CD14-positive monocyte (primary cell): ENCODE measurements around the gene GALNT10. TPM values are rescaled to one million over a fixed set of nuclear protein-coding genes. Genes with fewer than 3 reads are reported as not detected.

Experiments used
- DNase-seq, 3 donors: peaks; one replicate each; pipeline ENCODE4 v3.0.0-alpha.2; 2011 to 2022
- H2AFZ ChIP-seq: 2 replicates; pipeline ENCODE4 v1.6.0; 2012; ENCODE audit warnings: mild to moderate bottlenecking, low read depth, low read length, inconsistent platforms; ENCODE audit not compliant: insufficient read depth, poor library complexity, severe bottlenecking
- H3K27ac ChIP-seq, 2 donors: 1 replicate in 1 of 2; 2 replicates in 1 of 2; pipeline ENCODE4 v1.5.1; 2012 to 2013; ENCODE audit warnings: low read length in 2 of 2, control low read depth in 1 of 2, inconsistent platforms in 1 of 2, low read depth in 1 of 2, mild to moderate bottlenecking in 1 of 2
- H3K27me3 ChIP-seq, 2 donors: one replicate each; pipeline versions ENCODE4 v1.6.0 to v1.6.1; 2011 to 2013; ENCODE audit warnings: low read length in 2 of 2; ENCODE audit not compliant: control insufficient read depth in 2 of 2, insufficient read depth in 2 of 2
- H3K36me3 ChIP-seq, 2 donors: replicated peaks in 1 of 2; 1 replicate in 1 of 2; 2 replicates in 1 of 2; pipeline versions ENCODE4 v1.5.1 to v1.6.1; 2012 to 2013; ENCODE audit warnings: low read length in 2 of 2, control low read depth in 1 of 2, inconsistent platforms in 1 of 2, mild to moderate bottlenecking in 1 of 2; ENCODE audit not compliant: insufficient read depth in 2 of 2, control insufficient read depth in 1 of 2
- H3K4me1 ChIP-seq, 2 donors: 1 replicate in 1 of 2; 2 replicates in 1 of 2; pipeline versions ENCODE4 v1.5.1 to v1.6.1; 2012 to 2013; ENCODE audit warnings: low read length in 2 of 2, control low read depth in 1 of 2, inconsistent platforms in 1 of 2, mild to moderate bottlenecking in 1 of 2, moderate library complexity in 1 of 2; ENCODE audit not compliant: insufficient read depth in 2 of 2, control insufficient read depth in 1 of 2
- H3K4me2 ChIP-seq: replicated peaks from 2 replicates; pipeline ENCODE3; 2012; ENCODE audit warnings: low read length, moderate library complexity, mild to moderate bottlenecking; ENCODE audit not compliant: poor library complexity, severe bottlenecking; ENCODE audit errors: extremely low read depth
- H3K4me3 ChIP-seq, 3 experiments: fragments of 200-600 bp in 1 of 3; sonication (generic) in 1 of 3; replicated peaks in 1 of 3; 1 replicate in 2 of 3; 2 replicates in 1 of 3; pipeline ENCODE4 v1.5.1; 2011 to 2013; ENCODE audit warnings: low read length in 3 of 3, mild to moderate bottlenecking in 3 of 3, control low read depth in 2 of 3, low read depth in 2 of 3, inconsistent platforms in 1 of 3, moderate library complexity in 1 of 3
- H3K79me2 ChIP-seq: 2 replicates; pipeline ENCODE4 v1.6.0; 2012; ENCODE audit warnings: mild to moderate bottlenecking, control low read depth, inconsistent platforms, low read length, moderate library complexity; ENCODE audit not compliant: insufficient read depth
- H3K9ac ChIP-seq: 2 replicates; pipeline ENCODE4 v1.6.0; 2017; ENCODE audit warnings: low read length, mild to moderate bottlenecking; ENCODE audit not compliant: insufficient read depth, poor library complexity, severe bottlenecking
- H3K9me3 ChIP-seq, 2 donors: replicated peaks in 1 of 2; 1 replicate in 1 of 2; 2 replicates in 1 of 2; pipeline versions ENCODE4 v1.5.1 to v1.6.1; 2012 to 2013; ENCODE audit warnings: low read length in 2 of 2, control low read depth in 1 of 2; ENCODE audit not compliant: control insufficient read depth in 1 of 2, insufficient read depth in 1 of 2
- H4K20me1 ChIP-seq: 2 replicates; pipeline ENCODE4 v1.6.0; 2012; ENCODE audit warnings: mild to moderate bottlenecking, low read length, control low read depth, moderate library complexity; ENCODE audit not compliant: insufficient read depth
- H3K27ac Mint-ChIP-seq, 7 donors: one replicate each; pipeline ENCODE4 v1.8.0; 2020; ENCODE audit warnings: mild to moderate bottlenecking in 7 of 7, mixed read lengths in 7 of 7, moderate library complexity in 6 of 7, inconsistent platforms in 2 of 7
- H3K27me3 Mint-ChIP-seq, 3 donors: one replicate each; pipeline ENCODE4 v1.8.0; 2021 to 2022; ENCODE audit warnings: low read depth in 3 of 3, mild to moderate bottlenecking in 3 of 3, mixed read lengths in 3 of 3, moderate library complexity in 3 of 3, inconsistent platforms in 1 of 3
- H3K36me3 Mint-ChIP-seq, 2 donors: one replicate each; pipeline ENCODE4 v1.8.0; 2020; ENCODE audit warnings: mixed read lengths in 2 of 2, inconsistent platforms in 1 of 2, mild to moderate bottlenecking in 1 of 2
- H3K4me1 Mint-ChIP-seq: one replicate; pipeline ENCODE4 v1.8.0; 2020; ENCODE audit warnings: mild to moderate bottlenecking, mixed read lengths
- H3K4me3 Mint-ChIP-seq, 2 donors: one replicate each; pipeline ENCODE4 v1.8.0; 2020; ENCODE audit warnings: mild to moderate bottlenecking in 2 of 2, mixed read lengths in 2 of 2, moderate library complexity in 1 of 2
- H3K9me3 Mint-ChIP-seq, 7 donors: one replicate each; pipeline ENCODE4 v1.8.0; 2020 to 2022; ENCODE audit warnings: mixed read lengths in 7 of 7, mild to moderate bottlenecking in 6 of 7, moderate library complexity in 6 of 7, inconsistent platforms in 2 of 7
- WGBS: methylation state at CpG from one replicate; pipeline ENCODE4 v1.1.5; 2013; ENCODE audit warnings: missing lambda C conversion rate; ENCODE audit not compliant: insufficient coverage; 5-methylcytosine and 5-hydroxymethylcytosine counted together
- intact Hi-C, 2 donors: fragments of 100-400 bp; cut with micrococcal nuclease; formaldehyde crosslinking; loops; one replicate each; pipeline versions ENCODE4 v1.15.0 to v1.15.1; 2023
- polyA plus RNA-seq, 3 donors: library from polyadenylated mRNA; depleted of rRNA in 1 of 3; unstranded in 2 of 3; stranded (reverse) in 1 of 3; fragments of 300-500 nt in 2 of 3; fragments of >200 nt in 1 of 3; fragmentation: Illumina TruSeq in 2 of 3; gene quantifications; 1 replicate in 2 of 3; 2 replicates in 1 of 3; pipeline ENCODE4 v1.2.3, GENCODE V29; 2012 to 2021
- TF ChIP-seq, protein P1 (sequence below): fragments of 200-600 bp; IDR thresholded peaks from one replicate; pipeline ENCODE4 v1.8.0; 2022; ENCODE audit warnings: antibody characterized with exemption, mild to moderate bottlenecking

GALNT10 gene
- polyA plus RNA-seq, 3 donors, result 6.2 to 11.6 (median 7.3) TPM

- Mint-ChIP-seq H3K9me3 (no peaks in the 10 kb centered on the region), H3K27me3 (no peaks in the 10 kb centered on the region), H3K27ac (no peak overlapping the region), H3K4me3 (no peak overlapping the region), H3K4me1 (peaks cover 25% of the 10 kb centered on the region), H3K36me3 (peaks cover 0 to 6% of the 10 kb centered on the region in 2 donors)
- no peak overlapping the region for H3K4me3 ChIP-seq
- intact Hi-C loops, result no loop called here
- H3K27me3 ChIP-seq, result no peaks in the 10 kb centered on the region
- TF ChIP-seq, protein P1, sequence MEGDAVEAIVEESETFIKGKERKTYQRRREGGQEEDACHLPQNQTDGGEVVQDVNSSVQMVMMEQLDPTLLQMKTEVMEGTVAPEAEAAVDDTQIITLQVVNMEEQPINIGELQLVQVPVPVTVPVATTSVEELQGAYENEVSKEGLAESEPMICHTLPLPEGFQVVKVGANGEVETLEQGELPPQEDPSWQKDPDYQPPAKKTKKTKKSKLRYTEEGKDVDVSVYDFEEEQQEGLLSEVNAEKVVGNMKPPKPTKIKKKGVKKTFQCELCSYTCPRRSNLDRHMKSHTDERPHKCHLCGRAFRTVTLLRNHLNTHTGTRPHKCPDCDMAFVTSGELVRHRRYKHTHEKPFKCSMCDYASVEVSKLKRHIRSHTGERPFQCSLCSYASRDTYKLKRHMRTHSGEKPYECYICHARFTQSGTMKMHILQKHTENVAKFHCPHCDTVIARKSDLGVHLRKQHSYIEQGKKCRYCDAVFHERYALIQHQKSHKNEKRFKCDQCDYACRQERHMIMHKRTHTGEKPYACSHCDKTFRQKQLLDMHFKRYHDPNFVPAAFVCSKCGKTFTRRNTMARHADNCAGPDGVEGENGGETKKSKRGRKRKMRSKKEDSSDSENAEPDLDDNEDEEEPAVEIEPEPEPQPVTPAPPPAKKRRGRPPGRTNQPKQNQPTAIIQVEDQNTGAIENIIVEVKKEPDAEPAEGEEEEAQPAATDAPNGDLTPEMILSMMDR, result no peak
- peaks cover 13 to 26% of the 10 kb centered on the region in 2 donors for H3K4me1 ChIP-seq
- WGBS, result 92% methylated on average over 1 of the region's 1 CpG
- peaks cover 4% of the 10 kb centered on the region for H4K20me1 ChIP-seq
- no peak for DNase-seq
- H3K27ac ChIP-seq, result no peak overlapping the region
- no peaks in the 10 kb centered on the region for H3K79me2 ChIP-seq
- no peak overlapping the region for H3K9ac ChIP-seq
- no peak overlapping the region for H2AFZ ChIP-seq
- no peaks in the 10 kb centered on the region for H3K9me3 ChIP-seq
- H3K36me3 ChIP-seq, result no peaks in the 10 kb centered on the region
- no peak overlapping the region for H3K4me2 ChIP-seq
These were observed 86.4 kb downstream of the GALNT10 start for GRCh38 chr5:154276973-154277331.

DNA sequence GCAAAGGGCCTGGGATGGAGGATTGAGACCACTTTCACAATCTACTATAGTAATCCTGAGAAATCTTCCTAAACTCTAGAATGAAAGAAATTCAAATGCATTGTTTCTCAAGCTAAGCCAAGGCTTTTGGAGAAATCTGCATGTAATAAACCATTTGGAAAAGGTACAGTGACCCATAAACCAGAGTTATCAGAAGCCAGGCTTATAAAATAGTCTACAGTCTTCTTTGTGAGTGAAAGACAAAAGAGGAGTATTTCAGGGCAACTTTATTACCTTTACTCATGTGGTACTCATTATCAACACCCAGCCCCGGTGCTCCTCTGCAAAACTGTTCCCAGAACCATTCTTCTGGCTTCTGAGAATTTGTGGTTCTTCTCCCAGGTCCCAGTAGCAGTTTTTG lies 87.0 kb downstream of the GALNT10 start:
- no CpG with 5 or more reads among the region's 1 CpG for whole genome bisulfite sequencing
- peaks cover 19% of the 10 kb centered on the region for H3K4me1 Mint-ChIP-seq
- no peaks in the 10 kb centered on the region for H3K27me3 Mint-ChIP-seq

More for the DNA sequence above, 87.0 kb downstream of the GALNT10 start:
- Histone ChIP-seq H3K79me2 (no peaks in the 10 kb centered on the region), H3K4me3 (no peak overlapping the region), H3K9ac (no peak overlapping the region), H2AFZ (no peak overlapping the region), H3K36me3 (no peaks in the 10 kb centered on the region), H3K27ac (no peak overlapping the region), H3K9me3 (no peaks in the 10 kb centered on the region), H3K4me1 (peaks cover 10 to 20% of the 10 kb centered on the region in 2 donors), H4K20me1 (peaks cover 4% of the 10 kb centered on the region), H3K27me3 (no peaks in the 10 kb centered on the region), H3K4me2 (no peak overlapping the region)
- H3K27ac Mint-ChIP-seq, result no peak overlapping the region
- intact Hi-C loops, result no loop called here
- no peak overlapping the region for H3K4me3 Mint-ChIP-seq
- H3K9me3 Mint-ChIP-seq, result no peaks in the 10 kb centered on the region
- peaks cover 0 to 6% of the 10 kb centered on the region in 2 donors for H3K36me3 Mint-ChIP-seq
- DNase-seq, result no peak
- TF ChIP-seq, protein P1, result no peak
